Measurements from ENCODE around the gene POFUT2. TPM values are rescaled to one million over a fixed set of nuclear protein-coding genes. Genes with fewer than 3 reads are reported as not detected.
A peak's percentile ranks its signal among the peaks of the same experiment; 100 is the strongest.

POFUT2 gene
- total and polyA plus RNA-seq, 4 donors = 17.9 to 35.7 (median 26.1) TPM

GRCh38 chr21:45327441-45328197 is 39.9 kb upstream of the POFUT2 start:
- H3K4me1 ChIP-seq (ENCODE audit: control insufficient read depth in 5 of 5, insufficient read depth in 5 of 5, low read length in 5 of 5) = peaks cover 0 to 59% (median 21%) of the 10 kb centered on the region in 5 donors
- ATAC-seq (ENCODE audit: insufficient read depth, low FRiP score) (no peak), DNase-seq (peak in 1 of 3 donors; percentile 10)
- no peak overlapping the region for H3K4me3 ChIP-seq
- TF ChIP-seq CTCF (IDR thresholded peaks at IDR 0.05; ENCODE audit: control extremely low read depth, extremely low read depth) = no peak
- no peaks in the 10 kb centered on the region for H3K36me3 ChIP-seq (ENCODE audit: control insufficient read depth in 4 of 4, insufficient read depth in 4 of 4, low read length in 4 of 4)
- peaks cover 0 to 2% (median 0%) of the 10 kb centered on the region in 3 donors for H3K27me3 ChIP-seq (ENCODE audit: control insufficient read depth in 3 of 3, insufficient read depth in 3 of 3, low read length in 2 of 3)
- 85 to 90% methylated on average over 23 of the region's 23 CpGs for WGBS, 2 donors
- no peak overlapping the region for H3K9ac ChIP-seq (ENCODE audit: insufficient read depth in 1 of 2, low read length in 2 of 2)
- no peaks in the 10 kb centered on the region for H3K9me3 ChIP-seq (ENCODE audit: control insufficient read depth in 4 of 4, insufficient read depth in 3 of 4, low read length in 3 of 4)
- H3K27ac ChIP-seq (ENCODE audit: low read depth in 1 of 2, low read length in 1 of 2) = no peak overlapping the region

- TF ChIP-seq CTCF (IDR thresholded peaks at IDR 0.05; ENCODE audit: control extremely low read depth, extremely low read depth) = no peak
Measured at GRCh38 chr21:45326891-45327440, 39.3 kb upstream of the POFUT2 start.

GRCh38 chr21:45326169-45326851 is 38.6 kb upstream of the POFUT2 start:
- Histone ChIP-seq H3K9me3 (ENCODE audit: control insufficient read depth in 4 of 4, insufficient read depth in 3 of 4, low read length in 3 of 4) (no peaks in the 10 kb centered on the region), H3K27me3 (ENCODE audit: control insufficient read depth in 3 of 3, insufficient read depth in 3 of 3, low read length in 2 of 3) (no peaks in the 10 kb centered on the region), H3K4me3 (no peak overlapping the region), H3K4me1 (ENCODE audit: control insufficient read depth in 5 of 5, insufficient read depth in 5 of 5, low read length in 5 of 5) (peaks cover 0 to 53% (median 23%) of the 10 kb centered on the region in 5 donors), H3K36me3 (ENCODE audit: control insufficient read depth in 4 of 4, insufficient read depth in 4 of 4, low read length in 4 of 4) (no peaks in the 10 kb centered on the region), H3K27ac (ENCODE audit: low read depth in 1 of 2, low read length in 1 of 2) (no peak overlapping the region), H3K9ac (ENCODE audit: insufficient read depth in 1 of 2, low read length in 2 of 2) (no peak overlapping the region)
- DNase-seq (peak; percentile 57 to 64 (median 61)), ATAC-seq (ENCODE audit: insufficient read depth, low FRiP score) (no peak)
- TF ChIP-seq CTCF (IDR thresholded peaks at IDR 0.05; ENCODE audit: control extremely low read depth, extremely low read depth) = no peak
- WGBS, 2 donors = 90 to 91% methylated on average over 25 of the region's 25 CpGs

More at GRCh38 chr21:45326891-45327440, 39.3 kb upstream of the POFUT2 start:
- peak in 1 of 3 donors; percentile 8 for DNase-seq
- H3K9ac ChIP-seq (ENCODE audit: insufficient read depth in 1 of 2, low read length in 2 of 2) = no peak overlapping the region
- no peak for ATAC-seq (ENCODE audit: insufficient read depth, low FRiP score)
- no peaks in the 10 kb centered on the region for H3K27me3 ChIP-seq (ENCODE audit: control insufficient read depth in 3 of 3, insufficient read depth in 3 of 3, low read length in 2 of 3)
- H3K36me3 ChIP-seq (ENCODE audit: control insufficient read depth in 4 of 4, insufficient read depth in 4 of 4, low read length in 4 of 4) = no peaks in the 10 kb centered on the region
- no peak overlapping the region for H3K4me3 ChIP-seq
- H3K4me1 ChIP-seq (ENCODE audit: control insufficient read depth in 5 of 5, insufficient read depth in 5 of 5, low read length in 5 of 5) = peaks cover 0 to 58% (median 23%) of the 10 kb centered on the region in 5 donors
- H3K9me3 ChIP-seq (ENCODE audit: control insufficient read depth in 4 of 4, insufficient read depth in 3 of 4, low read length in 3 of 4) = no peaks in the 10 kb centered on the region
- 84 to 86% methylated on average over 8 of the region's 8 CpGs for WGBS, 2 donors
- no peak overlapping the region for H3K27ac ChIP-seq (ENCODE audit: low read depth in 1 of 2, low read length in 1 of 2)
